Lung microvascular endothelial cell (primary cell): ENCODE data around the gene FBH1. TPM values are rescaled to one million over a fixed set of nuclear protein-coding genes. Genes with fewer than 3 reads are reported as not detected.
A peak's percentile ranks its signal among the peaks of the same experiment; 100 is the strongest.
"Not testable (repeated sequence)": the region's sequence is repeated elsewhere in the genome, so short reads cannot be mapped to it uniquely, and the experiment has no call there.

Source experiments
- DNase-seq, 2 donors: peaks; one replicate each; pipeline versions ENCODE4 v3.0.0 to v3.0.0-alpha.2; 2010; ENCODE audit warnings: low read depth in 2 of 2
- total RNA-seq: library from RNA; depleted of rRNA; stranded (reverse); fragments of >200 nt; gene quantifications from 2 replicates; pipeline ENCODE4 v1.2.1, GENCODE V29; 2014

Gene FBH1
- total RNA-seq, 1 donor from 2014 or later = 92.5 TPM

GRCh38 chr10:5959142-5959541 lies 69.1 kb downstream of the FBH1 start:
- DNase-seq = no peak

- no peak for DNase-seq
Observed at GRCh38 chr10:5959581-5960069, 69.6 kb downstream of the FBH1 start.

GRCh38 chr10:5960070-5960972 lies 70.3 kb downstream of the FBH1 start:
- DNase-seq = no peak

- DNase-seq = not testable (repeated sequence)
Observed at GRCh38 chr10:5960973-5961275, 70.9 kb downstream of the FBH1 start.

- DNase-seq = no peak
Observed at GRCh38 chr10:5961405-5962100, 71.5 kb downstream of the FBH1 start.

- DNase-seq = not testable (repeated sequence)
Observed at GRCh38 chr10:5962358-5962940, 72.4 kb downstream of the FBH1 start.

GRCh38 chr10:5963071-5963470 lies 73.0 kb downstream of the FBH1 start:
- DNase-seq = no peak

GRCh38 chr10:5963591-5963990 lies 73.5 kb downstream of the FBH1 start:
- no peak for DNase-seq

- no peak for DNase-seq
Observed at GRCh38 chr10:5964736-5965135, 74.7 kb downstream of the FBH1 start.

- no peak for DNase-seq
Observed at GRCh38 chr10:5965266-5965665, 75.2 kb downstream of the FBH1 start.

- DNase-seq = no peak
Observed at GRCh38 chr10:5968037-5968680, 78.1 kb downstream of the FBH1 start.

GRCh38 chr10:5968681-5969453 lies 78.8 kb downstream of the FBH1 start:
- DNase-seq = no peak

- DNase-seq = no peak
Observed at GRCh38 chr10:5970066-5970465, 80.0 kb downstream of the FBH1 start.

GRCh38 chr10:5970527-5970926 lies 80.5 kb downstream of the FBH1 start:
- DNase-seq = no peak

GRCh38 chr10:5971315-5971832 lies 81.3 kb downstream of the FBH1 start:
- peak; percentile 73 to 77 for DNase-seq

- DNase-seq = peak in 1 of 2 donors; percentile 13
Observed at GRCh38 chr10:5971886-5972285, 81.8 kb downstream of the FBH1 start.

- no peak for DNase-seq
Observed at GRCh38 chr10:5973069-5973468, 83.0 kb downstream of the FBH1 start.

- peak; percentile 54 to 71 for DNase-seq
Observed at GRCh38 chr10:5975641-5976473, 85.8 kb downstream of the FBH1 start.

- peak; percentile 67 to 69 for DNase-seq
Observed at GRCh38 chr10:5976512-5977470, 86.7 kb downstream of the FBH1 start.
